OCI-M2 (cell line): ENCODE data around the gene ZNF217.
"Not testable (repeated sequence)": the region's sequence is repeated elsewhere in the genome, so short reads cannot be mapped to it uniquely, and the experiment has no call there.

Source experiments
- DNase-seq: peaks from one replicate; lab custom pipeline; 2025; ENCODE audit not compliant: unreplicated experiment; lab: John Stamatoyannopoulos, UW

ZNF217 gene

DNA sequence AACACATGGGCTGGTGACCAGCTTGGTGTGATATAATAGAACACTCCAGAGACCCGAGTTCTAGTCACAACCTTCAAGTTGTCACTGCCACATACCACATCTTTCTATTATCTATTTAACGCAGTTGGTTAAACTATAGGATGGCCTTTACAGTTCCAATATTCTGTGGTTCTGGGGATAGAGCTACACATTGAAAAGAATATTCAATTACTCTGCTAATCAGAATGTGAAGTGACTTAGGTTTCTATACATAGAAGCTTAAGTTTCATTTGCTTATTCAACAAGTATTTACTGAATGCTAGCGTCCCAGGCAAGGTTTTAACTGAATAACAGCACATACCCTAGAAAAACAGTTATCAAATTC, 9.1 kb downstream of the ZNF217 start:
- not testable (repeated sequence) for DNase-seq

DNA sequence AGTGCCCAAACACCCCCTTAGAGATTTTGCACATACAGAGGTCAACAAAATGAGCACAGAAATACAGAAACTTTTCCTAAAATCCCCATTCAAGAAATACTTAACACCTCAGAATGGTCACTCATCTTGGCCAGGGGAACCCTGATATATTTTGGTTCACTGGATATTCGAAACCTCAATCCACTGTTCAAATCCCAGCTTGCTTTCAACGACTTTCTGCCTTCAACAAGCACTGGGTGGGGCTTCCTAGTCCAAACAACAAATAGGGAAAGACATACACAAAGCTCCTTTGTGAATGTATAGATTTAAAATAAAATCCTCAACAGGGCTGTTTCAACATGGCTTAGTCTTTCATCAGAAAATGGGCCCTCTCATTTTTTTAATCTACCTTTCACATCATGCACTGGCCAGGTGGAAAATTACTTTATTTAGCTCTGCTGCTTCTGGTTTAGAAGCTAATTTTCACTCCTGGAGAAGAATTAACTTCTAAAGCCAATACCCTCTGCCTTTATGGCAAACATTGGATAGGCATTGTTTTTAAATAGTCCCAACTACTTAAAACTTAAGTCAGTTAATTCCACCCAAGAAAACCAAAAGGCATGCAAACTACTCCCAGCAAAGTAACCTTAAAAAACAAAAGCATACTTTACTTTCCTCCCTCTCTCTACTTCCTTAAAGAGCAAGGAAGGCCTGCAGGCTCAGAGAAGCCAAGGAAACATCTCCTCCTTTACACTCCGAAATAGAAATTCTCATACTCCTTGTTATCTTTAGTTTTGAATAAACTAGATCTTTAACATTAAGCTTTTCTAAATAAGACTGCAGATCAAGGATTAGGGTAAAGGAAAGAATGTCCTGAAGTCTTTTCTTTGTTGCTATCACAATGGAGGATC, 9.7 kb downstream of the ZNF217 start:
- DNase-seq, result not testable (repeated sequence)

DNA sequence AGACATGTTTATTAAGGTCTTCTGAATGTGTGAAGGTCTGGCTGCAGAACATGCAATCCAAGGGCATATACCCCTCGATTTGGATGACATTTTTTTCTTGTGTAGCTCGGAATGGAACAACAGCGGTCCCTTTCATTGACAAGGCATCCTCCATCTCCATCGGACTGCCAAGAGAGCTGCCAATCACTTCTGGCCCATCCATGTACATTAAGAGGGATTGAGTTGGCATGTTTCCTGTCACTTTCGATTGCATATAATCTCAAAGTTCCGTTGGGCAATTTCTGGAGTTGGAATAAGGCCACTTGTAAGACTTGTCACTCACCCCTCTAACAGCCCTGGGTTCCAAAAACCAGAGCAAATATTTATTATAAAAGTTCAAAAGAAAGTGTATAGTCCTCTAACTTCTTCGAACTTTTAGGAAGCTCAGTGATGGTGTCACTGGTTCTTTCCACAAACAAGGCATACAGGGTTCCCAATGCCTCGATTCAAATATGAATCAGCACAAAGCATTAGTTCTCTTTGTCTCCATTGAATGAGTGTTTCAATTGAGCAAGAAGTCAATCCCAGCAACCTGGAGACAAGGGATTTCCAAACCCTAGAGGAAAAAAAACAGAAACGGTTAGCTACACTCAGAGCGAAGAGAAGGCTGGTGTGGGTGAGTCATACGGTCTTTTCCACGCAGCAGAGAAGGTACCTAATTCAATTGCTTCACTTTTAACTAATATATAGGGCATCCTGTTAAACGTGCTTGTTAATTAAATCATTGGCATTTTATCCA, 10.9 kb downstream of the ZNF217 start:
- DNase-seq, result no peak

DNA sequence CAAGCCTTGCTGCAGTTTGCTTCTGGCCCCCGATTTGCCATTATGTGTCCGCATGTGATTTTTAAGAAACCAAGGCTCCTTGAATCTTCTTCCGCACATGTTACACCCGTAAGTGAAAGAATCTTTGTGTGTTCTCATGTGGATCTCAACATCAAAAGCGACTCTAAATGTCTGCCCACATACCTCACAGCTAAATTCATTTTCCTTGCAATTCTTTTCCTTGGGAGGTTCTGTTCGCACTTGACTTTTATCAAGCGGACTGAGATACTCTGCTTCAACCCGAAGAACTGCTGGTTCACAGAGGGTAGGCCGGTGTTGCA, 11.4 kb downstream of the ZNF217 start:
- no peak for DNase-seq

DNA sequence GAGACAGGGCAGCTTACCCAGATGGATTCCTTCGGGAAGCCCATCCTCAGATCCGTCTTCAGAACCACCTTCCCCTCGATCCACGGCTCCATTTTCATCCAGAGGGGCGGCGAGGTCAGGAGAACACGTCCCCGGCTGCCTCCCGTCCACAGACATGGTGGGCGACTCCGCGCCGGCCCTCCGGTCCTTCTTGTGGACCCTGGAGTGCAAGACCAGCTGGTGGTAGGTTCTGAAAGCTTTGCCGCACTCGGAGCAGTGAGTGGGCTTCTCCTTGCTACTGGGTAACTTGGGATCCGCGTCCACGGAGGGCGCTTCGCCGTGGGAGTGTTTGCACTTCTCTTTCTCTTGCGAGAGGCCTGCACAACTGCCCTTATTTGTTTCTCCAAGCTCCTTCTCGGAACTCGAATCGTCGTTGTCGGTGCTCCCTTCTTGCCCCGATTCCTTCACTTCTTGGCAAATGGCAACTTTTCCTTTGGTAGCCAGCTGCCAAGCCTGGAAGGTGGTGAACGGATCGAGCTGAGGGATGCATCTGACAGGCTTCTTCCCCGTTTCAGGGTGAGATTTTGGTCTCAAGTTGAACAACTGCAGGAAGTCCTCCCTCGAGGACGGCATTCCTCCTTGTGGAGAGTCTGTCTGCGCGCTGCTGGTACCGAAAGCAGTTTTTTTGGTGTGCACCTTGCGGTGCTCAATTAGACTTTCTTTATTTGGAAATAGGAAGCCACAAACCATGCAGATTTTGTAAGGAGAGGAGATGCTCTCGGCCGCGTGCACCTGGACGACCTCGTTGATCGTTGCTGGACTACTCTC, 12.0 kb downstream of the ZNF217 start:
- DNase-seq, result no peak

DNA sequence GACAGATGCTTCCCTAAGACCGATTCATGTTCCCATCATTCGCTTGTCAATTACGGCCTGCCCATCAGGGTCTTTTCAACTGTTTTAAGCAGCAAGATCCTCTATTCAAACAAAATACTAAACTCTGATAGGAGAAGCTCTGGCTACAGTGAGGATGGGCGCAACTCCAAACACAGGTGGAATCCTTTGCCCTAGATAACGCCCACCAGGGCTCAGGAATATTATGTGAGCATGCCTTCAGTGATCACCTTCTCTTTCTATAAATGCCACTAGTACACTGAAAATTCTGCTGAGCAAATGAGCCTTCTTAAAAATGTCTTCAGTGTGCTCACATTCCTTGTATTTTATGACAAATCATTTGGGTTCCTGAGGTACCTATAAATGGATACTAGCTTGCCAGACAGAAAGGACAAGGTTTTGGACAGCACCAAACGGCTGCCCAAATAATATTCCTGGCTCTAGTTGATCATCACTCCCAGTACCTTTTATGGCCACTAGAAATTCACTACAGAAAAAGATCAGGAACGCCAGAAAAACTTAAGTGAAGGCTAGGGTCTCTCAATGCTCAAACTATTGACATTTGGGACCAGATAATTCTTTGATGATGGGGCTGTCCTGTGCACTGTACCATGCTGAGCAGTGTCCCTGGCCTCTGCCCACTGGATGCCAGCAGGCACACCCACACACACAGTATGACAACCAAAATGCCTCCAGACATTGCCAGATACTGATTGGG, 13.1 kb downstream of the ZNF217 start:
- DNase-seq, result no peak

DNA sequence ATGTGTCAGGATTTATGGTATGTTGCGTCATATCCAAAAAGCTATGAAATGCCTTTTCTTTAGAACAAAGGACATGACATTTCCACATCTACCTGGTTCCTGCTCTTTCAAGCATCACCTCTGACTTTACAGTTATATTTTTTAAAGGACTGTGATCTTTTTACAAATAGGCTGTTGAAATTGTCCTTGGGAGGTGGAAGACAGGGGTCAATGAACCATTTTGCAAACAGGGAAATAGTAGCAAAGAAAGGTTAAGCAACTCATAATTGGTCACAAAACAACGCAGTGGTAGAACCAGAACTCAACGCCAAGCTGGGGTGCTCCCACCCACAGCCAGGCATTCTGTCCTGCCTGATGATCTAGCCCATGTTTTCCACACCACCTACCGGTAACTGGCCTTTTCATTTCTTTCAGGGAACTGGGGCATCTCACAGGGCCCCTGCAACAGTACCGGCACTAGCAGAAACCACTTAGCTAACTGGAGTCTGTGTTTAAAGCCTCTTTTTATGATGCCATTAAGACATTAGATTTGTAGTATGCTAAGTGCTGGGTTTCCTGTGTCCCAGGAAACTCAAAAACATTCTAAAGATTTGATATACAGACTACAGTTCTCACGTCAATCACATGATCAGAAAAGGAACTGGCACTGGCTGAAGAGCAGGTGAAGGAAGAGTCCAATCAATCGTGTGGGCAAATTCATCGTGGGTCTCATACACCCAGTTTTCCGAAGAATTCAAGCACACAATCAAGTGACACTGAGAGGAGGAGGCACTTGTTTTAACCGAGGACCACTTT, 13.9 kb downstream of the ZNF217 start:
- no peak for DNase-seq

DNA sequence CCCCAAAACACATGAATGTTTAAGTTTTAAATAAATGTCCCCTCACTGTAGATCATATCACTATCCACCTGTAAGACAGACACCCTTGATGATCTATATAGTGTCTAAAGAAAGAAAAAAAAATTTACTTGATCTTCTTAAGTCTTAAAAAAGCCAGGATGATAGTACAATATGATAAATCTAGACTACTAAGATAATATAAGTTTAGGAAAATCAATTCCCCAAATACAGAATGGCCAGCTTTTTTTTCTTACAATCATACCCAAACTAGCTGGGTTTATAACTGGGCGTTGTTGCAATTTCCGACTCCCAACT, 14.4 kb downstream of the ZNF217 start:
- no peak for DNase-seq

DNA sequence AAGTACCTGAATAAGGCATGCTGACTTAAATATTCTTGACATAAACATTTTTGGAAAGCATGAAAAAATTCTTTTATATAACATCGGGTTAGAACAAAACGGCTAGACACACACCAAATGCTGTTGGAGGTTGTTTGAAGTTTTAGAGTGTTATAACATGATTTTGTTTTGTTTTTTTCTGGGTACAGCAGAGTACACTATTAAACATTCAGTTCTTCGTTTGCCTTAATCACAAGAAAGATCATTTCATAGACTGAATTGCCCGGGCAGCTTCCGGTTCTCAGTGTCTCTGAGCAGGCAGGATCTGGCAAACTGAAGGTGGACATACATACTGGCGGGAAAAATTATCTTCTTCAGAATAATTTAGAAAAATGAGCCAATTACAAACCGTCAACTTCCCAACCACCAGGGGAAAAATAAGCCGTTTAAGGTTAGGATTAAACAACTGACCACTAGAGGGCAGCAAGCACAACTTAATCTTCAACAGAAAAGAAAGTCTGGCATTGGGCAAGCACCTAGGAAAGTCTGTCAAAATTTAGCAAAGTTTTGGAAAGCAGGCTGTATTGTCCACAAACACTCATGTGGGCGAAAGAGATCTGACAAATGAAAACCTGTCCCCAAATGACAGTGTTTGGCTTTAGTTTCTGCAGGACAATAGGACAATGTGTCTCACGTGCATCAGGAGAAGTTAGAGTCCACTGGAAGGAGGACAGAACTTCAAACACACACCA, 15.0 kb downstream of the ZNF217 start:
- DNase-seq, result peak; percentile 72

DNA sequence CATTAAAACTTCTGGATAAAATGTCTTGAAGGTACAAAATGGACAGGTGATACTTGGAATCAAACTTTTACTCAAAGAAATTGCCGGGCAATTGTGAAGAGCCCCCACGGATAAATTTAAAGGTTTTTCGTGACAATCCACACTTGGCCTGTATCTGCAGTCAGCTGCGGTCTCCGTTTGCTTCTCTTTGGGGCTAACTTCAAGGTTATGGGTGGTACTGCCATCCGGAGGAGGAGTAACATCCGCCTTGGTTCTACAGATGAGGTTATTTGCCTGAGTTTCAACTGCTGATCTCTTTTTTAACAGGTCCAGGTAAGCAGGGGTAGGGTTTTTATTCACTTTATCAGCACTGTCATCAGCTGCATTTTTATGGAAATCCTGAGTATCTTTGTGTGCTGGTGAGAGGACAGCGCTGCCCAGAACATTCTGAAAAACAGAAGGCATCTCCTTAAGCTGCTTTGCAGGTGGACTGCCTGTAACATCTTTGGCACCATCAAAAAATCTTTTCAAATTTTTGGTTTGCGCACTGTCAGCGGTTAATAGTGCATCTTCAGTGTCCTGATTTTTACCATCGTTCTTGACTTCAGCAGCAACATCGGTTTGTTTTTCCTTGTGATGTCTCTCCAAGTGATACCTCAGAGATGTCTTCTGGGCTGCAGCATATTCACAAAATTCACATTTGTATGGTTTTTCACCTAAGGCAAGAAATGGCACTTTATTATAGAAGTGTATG, 16.9 kb downstream of the ZNF217 start:
- DNase-seq, result no peak

DNA sequence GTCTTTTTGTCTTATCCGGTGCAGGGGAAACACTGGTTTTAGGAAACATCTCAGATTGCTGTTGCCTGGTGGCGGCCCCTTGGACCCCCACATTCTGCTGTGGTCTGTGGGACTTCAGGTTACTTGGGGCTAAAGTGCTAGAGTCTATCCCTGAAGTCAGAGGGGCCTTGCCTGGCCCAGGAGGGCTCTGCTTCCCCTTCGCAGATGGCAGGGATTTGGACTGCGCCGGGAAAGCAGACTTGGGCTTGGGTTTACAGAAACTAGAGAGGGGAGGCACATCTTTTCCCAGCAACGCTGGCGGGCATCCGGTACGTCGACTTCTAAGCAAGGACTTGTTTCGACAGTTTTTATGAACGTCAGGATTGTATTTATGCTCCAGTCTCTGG, 17.5 kb downstream of the ZNF217 start:
- DNase-seq, result no peak

DNA sequence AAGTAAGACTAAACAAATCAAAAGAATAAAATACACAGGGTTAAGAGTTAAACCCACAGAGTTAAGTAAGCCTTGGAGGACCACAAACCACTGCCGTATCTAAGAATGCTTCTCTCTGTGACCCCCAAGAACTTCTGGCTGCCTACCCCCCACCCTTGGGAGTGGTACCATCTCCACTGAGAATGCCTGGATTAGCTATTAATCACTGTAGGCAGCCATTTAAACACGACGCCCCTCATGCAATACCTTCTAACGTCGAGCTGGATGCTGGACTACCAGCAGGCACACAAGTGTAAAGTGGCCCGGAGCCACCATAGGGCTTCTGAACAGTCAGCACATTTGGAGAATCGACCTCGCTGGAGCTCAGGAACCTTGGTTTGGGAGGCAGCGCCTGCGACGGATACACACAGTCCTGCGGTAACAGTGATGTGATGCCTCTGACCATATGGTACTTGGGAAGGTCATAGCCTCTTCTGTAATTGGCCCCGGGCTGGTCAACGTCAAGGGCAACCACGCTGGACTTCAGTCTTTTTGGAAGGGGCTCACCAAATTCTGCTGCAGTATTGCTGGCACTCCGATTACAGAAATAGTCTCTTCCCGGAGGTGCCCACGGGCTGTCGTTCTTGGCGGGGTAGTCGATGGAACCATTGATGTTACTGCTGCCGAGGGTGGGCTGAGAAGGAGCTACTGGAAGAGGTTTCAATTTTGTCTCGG, 18.0 kb downstream of the ZNF217 start:
- DNase-seq, result no peak

DNA sequence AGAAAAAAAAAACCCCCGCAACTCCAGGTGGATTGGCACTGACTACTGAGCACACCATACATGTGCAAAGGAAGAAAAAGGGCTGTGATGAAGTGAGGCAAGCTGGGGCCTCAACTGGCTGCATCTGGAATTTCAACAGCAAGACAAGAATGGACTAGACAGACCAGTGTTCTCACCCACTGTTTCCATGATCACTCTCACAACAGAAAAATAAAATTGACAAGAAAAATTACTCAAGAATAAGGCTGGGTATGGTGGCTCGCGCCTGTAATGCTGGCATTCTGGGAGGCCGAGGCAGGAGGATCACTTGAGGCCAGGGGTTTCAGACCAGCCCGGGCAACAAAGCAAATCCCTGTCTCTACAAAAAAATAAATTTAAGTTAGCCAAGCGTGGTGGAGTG, 18.8 kb downstream of the ZNF217 start:
- DNase-seq, result no peak

DNA sequence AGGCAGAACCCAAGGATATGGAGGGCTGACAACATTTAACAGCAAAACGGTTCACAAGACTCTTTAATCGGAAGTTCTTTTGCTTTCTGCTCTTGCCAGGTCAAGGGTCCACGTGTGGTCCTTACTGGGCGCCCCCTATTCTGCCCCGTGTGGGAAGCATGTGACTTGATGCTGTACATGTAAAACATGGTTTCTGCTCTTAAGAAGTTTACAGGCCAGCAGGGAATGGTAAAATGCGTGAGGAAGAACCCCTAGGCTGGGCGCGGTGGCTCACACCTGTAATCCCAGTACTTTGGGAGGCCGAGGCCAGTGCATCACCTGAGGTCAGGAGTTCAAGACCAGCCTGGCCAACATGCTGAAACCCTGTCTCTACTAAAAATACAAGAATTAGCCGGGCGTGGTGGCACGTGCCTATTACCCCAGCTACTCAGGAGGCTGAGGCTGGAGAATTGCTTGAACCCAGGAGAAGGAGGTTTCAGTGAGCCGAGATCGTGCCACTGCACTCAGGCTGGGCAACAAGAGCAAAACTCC, 19.3 kb downstream of the ZNF217 start:
- DNase-seq, result no peak

DNA sequence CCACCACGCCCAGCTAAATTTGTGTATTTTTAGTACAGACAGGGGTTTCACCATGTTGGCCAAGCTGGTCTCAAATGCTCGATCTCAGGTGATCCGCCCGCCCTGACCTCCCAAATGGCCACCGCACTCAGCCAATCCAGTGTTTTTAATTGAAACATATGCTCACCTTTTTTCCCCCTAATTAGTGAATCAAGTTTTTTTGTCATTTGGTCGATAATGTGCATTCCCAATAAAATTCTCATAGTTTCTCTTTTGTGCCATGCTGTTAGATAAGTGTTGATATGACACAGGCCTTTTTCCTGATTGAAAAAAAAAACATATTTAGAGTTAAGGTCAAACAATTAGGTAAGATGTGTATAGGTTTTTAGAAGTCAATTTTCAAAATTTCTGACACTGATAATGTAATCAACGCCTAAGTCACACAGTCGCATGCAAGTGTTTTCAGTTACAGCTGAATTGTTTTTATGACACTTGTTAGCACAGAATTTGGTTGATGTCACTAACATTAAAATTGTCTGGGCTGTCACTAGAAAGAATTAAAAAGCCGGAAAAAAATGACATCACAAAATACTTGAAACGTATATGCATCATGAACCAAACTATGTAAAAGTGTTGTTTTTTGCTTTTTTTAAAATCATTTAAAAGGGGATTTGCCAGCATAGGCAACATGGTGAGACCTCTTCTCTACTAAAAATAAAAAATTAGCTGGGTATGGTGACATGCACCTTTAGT, 21.9 kb downstream of the ZNF217 start:
- no peak for DNase-seq

DNA sequence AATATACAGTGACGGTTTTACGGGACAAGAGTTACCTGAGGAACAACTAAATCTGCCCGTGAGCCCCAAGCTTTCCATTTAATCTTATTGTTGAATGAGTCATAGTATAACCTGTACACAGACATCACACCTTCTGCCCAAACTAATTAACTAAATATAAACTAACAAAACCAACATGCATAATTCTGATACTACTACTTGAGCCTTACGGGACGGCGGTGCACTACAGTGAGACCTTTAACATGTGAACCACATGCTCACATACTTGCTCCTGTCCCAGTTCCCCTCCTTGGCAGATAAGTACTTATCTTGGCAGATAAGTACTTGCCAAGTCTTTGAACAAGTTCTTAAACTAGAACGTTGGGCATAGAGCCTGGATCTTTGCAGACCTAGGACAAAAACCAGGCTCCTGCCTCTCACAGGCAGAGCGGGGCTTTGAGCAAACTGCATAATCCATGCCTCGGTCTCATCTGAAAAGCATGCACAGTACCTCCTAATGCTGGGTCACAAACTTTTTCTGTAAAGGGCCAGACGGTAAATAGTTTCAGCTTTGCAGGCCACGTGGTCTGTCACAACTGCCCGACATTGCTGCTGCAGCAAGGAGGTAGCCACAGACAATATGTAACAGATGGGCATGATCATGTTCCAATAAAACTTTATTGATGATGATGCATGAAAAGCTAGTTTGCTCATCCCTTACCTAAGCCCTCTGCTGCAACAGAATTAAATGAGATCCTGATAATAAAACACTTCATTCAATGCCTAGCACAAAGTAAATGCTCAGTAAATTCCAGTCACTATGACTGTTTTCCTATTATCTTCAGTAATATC, 23.0 kb downstream of the ZNF217 start:
- no peak for DNase-seq
